GM20431 (cell line): ENCODE data around the gene GRIP2.

Experiments
- in situ Hi-C: fragments of 300-500 bp; cut with MseI, MboI; formaldehyde crosslinking; loops from one replicate; pipeline ENCODE4 v1.15.0; 2020; ENCODE audit warnings: low sequenced_read_pairs; ENCODE audit not compliant: unreplicated experiment

GRIP2 gene

GRCh38 chr3:14542656-14543055 lies 2.5 kb upstream of the GRIP2 start:
- in situ Hi-C loops, result no loop called here

DNA sequence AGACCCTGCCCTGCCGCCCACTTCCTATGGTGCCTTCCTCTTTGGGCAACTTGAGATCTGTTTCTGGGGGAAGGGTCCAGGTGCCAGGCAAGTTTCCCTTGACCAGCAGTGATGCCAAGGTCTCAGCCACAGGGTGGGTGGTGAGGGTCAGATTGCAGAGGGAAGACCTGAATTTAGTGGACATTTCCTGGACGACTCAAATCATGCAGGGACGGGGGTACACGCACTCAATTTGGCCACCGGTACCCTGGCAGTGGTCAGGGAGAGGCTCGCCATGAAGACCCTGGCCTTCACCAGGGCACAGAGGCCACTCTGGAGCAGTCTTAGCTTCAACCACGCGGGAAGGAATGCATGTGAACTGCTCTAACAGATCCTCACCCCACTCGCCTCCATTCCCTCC lies 1.5 kb upstream of the GRIP2 start:
- in situ Hi-C loops, result no loop called here

DNA sequence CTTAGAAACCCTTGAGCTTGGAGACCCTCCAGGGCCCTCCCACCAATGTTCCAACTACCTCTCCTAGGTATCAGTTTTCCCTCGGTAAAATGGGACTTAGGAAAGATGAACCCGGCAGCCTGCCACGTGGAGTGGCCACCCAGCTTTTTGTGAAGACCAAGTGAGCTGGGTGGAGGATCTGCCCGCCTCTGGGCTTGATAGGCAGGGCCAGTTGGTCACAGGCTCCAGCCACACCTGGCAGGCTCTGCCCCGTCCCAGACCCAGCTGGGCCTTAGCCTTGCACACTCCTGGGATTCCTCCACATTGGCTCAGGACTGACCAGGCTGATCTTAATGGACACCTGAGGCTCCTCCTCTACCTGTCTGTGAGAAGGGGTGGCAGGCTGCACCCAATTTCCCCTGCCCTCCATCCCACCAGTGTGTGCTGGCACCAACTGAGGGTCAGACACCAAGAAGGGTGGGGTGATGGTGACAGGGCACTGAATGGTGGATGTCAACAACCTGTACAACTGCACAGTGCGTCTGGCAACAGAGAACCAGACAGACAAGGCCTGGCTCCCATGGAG lies 761 bp upstream of the GRIP2 start:
- in situ Hi-C loops, result no loop called here

DNA sequence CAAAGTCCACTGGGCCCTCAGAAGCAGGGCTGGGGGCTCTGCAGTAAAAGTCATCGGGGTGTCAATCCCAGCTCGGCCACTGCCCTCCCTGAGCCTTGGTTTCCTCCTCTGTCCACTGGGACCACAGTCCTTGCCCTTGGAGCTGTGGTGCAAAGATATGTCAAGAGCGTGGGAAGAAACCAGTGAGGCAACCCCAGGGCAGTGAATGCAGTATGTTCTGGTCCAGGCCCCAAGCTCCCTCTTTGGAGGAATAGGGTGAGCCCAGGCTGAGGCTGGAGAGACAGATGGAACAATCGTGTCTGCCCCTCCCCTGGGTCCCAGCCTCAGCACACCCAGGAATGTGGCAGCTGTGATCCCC lies 779 bp downstream of the GRIP2 start:
- in situ Hi-C loops, result no loop called here

GRCh38 chr3:14538451-14539088 lies 1.6 kb downstream of the GRIP2 start:
- in situ Hi-C loops, result no loop called here

- in situ Hi-C loops, result no loop called here
These were observed 2.3 kb downstream of the GRIP2 start for GRCh38 chr3:14537590-14538450.

DNA sequence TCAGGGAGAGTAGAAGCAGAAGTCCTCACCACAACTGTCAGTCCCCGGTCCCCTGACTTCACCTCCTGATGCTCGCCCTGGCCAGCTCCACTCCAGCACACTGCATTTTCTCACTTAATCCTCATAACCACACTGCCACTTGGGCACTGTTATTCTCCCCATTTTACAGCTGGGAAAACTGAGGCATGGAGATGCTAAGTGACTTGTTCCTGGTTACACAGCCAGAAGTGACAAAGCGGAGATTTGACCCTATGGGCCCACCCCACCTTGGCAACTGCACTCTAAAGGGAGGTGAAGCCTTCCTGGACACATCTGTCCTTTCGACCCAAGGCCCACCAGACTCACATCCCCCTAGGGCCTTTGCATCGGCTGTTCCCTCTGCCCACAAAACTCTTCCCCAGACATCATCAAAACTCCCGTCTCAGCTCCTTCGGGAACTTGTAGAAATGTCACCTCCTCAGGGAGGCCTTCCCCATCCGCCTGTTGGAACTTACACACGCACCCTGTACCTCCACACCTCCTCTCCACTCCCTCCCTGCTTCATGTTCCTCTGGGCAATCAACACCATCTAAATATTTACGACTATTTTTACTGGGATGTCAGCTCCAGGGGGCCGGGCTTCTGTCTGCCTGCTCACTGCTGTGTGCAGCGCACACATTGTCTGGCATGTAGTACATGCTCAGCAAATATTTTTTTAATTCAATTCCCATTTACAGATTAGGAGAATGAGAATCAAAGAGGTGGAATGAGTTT lies 3.1 kb downstream of the GRIP2 start:
- in situ Hi-C loops, result no loop called here

DNA sequence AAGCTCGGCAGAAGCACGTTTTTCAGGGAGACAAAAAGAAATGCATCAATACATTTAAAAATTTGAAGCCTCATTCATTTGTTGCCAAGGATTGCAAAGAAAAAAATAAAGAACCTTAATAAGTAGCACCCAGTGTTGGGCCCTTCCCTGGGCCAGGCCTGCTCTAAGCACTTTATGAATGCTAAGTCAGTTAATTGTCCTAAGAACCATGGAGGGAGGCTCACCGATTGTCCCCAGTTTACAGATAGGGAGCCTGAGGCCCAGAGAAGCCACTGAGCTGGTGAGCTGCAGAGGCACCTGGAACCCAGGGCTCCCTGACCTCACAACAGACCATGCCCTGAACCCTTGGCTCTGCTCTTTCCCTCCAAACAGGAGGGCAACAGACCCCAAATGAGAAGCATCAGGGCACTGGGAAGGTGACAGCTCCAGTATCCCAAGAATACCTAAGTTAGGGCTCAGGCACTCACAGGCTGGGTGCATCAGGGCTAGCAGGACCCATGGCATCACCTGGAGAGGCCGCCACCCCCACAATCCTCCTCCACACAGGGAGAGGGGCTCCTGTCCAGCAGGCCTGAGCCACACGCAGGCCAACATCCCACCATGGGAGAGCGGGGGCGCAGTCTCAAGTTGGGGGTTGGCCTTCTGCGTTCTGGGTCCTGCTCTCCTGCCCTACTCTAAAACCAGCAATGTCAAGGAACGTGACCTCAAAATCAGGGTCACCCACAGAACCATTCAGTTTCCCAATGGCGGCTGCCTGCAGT lies 3.9 kb downstream of the GRIP2 start:
- in situ Hi-C loops, result no loop called here

GRCh38 chr3:14535616-14536015 lies 4.5 kb downstream of the GRIP2 start:
- in situ Hi-C loops, result no loop called here

- in situ Hi-C loops, result no loop called here
These were observed 5.5 kb downstream of the GRIP2 start for GRCh38 chr3:14534516-14535191.

- in situ Hi-C loops, result no loop called here
These were observed 6.6 kb downstream of the GRIP2 start for GRCh38 chr3:14533457-14533958.

GRCh38 chr3:14532691-14533456 lies 7.3 kb downstream of the GRIP2 start:
- in situ Hi-C loops, result no loop called here

- in situ Hi-C loops, result no loop called here
These were observed 8.2 kb downstream of the GRIP2 start for GRCh38 chr3:14531856-14532395.

- in situ Hi-C loops, result no loop called here
These were observed 12.1 kb downstream of the GRIP2 start for GRCh38 chr3:14528081-14528480.

DNA sequence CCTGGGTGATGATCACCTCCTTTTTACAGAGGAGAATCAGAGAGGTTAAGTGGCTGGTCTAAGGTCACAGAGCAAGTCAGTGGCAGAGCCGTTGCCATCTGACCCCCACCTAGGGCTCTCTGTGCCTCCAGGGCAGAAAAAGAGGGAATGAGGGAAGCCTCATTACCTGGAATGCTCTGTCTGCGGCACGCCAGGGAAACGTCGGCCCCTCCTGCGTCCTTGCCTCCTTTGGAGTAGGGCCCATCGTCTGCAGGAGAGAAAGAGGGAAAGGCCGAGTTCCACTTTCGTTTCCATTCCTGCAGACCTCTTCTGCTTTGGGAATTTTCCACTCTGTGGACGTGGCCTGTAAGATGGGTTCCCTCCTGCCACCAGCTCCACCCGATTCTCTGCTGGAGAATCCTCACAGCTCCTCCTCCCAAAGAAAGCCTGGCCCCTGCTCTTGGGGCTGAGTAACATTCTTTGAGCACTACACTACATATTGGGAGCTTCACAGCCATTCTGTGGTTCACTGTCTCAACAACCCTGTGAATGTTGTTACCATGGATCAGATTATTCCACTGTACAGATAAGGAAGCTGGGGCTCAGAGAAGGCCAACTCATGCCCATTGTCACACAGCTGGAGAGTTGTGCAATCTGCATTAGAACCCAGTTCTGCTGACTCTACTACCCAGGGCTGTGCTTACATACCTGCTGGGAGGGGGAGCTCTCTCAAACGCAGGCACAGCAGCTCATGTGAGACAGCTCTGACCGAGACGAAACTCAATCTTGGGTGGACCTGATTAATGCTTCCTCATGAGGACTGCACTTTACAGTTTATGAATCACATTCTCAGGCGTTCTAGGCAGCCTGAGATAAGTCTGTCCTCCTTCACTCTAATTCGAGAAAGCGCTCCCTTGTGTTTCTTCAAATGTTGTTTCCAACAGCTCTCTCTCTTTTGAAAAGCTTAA lies 14.2 kb downstream of the GRIP2 start:
- in situ Hi-C loops, result no loop called here

- in situ Hi-C loops, result no loop called here
These were observed 15.1 kb downstream of the GRIP2 start for GRCh38 chr3:14524920-14525660.

GRCh38 chr3:14524311-14524711 lies 15.8 kb downstream of the GRIP2 start:
- in situ Hi-C loops, result no loop called here
